Daoy (cell line): ENCODE data around the gene AGTRAP. TPM values are rescaled to one million over a fixed set of nuclear protein-coding genes. Genes with fewer than 3 reads are reported as not detected.

Experiments
- DNase-seq: peaks from one replicate; pipeline ENCODE4 v3.0.0-alpha.2; 2015; ENCODE audit warnings: low read depth
- total RNA-seq: library from RNA; depleted of rRNA; stranded (reverse); fragments of >200 nt; shearing (Covaris generic); gene quantifications from 2 replicates; pipeline ENCODE4 v1.2.3, GENCODE V29; 2014

The AGTRAP gene
- total RNA-seq, 1 experiment from 2014 or later = 42.9 TPM

DNA sequence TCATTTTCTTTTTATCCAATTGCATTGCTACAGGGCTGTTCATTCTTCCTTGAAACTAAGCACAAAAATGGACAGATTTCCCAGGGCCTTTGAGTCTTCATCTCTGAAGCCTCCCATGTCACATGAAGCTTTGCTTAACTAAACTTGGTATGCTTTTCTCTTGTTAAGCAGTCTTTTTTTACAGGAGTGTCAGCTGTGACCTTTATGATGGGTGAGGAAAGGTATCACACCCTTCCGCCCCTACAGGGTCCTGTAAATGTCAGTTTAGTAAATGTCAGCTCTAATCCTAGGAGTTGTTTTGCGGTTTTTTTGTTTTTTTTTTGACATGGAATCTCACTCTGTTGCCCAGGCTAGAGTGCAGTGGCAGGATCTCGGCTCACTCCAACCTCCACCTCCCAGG, 2.6 kb upstream of the AGTRAP start:
- DNase-seq = no peak

DNA sequence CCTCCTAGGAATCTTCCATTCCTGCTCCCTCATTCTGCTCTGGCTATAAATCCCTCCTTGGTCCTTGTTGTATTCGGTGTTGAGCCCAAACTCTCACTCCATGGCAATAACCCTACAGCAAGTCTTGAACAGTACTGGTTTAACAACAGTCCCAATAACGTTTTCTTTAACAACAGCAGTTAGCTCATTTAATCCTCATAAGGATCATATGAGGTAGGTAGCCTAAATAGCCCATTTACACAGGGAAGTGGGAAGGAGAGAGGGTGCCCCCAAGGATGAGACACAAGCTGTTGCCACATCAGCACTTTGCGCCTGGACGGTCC, 444 bp upstream of the AGTRAP start:
- no peak for DNase-seq

DNA sequence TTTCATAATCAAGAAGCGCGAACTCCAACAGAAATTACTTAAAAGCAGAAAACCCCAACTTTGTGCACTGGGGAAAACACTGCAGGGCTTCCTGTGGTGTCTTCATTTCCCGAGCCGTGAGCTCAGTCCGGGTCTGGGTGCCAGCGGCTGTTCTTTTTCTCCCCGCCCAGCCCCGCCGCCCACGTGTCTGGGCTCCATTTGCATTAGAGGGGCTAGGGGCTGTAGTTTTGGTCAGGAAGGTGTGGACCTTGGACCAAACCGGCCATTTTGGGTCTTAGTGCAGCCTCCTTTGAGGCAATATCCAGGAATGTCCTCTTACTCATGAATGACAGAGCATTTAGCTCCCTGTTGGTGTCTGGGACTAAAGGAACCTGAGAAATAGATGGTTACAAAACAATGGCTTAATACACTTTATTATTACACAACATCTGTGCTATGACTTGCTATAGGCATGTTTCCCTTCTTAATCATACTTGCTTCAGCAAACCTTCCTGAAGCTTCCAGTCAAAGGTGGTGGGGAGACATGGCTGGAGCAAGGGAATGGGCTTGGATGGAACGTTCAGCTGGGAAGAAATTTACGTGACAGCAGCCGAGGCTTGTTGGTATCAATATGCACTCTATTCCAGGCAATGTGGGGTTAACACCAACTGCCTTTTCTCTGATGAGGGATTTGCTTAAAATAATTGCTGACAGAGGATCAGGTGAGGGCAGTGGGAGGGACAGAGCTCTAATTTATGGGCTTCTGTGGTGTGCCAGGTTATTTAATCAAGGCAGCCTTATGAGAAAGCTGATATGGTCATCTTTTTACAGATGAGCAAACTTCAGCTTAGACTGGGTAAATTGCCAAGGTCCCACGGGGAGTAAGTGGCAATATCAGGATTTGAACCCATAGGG, 1.1 kb downstream of the AGTRAP start:
- DNase-seq = peak; percentile 54

DNA sequence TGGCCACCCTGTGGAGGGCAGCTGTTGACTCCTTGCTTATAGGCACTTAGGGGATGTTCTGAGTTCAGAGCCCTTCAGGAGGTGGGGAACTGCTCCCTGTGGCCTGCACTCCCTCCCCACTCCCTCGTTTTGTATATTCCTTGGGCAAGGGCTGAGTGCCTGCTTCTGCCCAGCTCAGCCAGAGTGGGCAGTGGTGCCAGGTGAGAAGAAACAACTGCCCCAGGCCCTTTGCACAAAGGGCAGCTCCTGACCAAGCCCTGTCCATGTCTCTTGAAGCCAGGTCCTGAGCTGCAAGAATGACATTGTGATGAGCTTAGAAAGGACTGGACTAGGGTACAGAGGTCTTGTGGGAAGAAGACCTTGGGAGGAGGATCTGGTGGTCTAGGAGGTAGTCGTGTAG, 2.2 kb downstream of the AGTRAP start:
- no peak for DNase-seq

DNA sequence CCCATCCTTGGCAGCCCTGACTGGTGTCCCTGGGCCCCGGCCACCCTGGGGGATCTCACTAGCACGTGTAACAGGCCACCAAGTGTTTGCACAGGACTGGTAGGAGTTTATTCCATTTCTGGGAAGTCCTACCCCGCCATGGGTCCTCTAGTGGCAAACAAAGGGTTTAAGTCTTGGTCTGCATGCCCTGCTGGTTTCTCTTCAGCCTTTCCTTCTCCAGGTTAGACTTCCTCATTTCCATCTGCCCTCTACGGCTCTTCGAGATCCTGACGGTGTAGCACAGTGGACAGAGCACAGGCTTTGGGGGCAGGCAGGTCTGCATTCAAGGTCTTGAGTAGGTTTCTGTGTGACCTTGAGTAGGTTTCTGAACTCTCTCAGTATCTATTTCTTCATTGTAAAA, 2.8 kb downstream of the AGTRAP start:
- no peak for DNase-seq

DNA sequence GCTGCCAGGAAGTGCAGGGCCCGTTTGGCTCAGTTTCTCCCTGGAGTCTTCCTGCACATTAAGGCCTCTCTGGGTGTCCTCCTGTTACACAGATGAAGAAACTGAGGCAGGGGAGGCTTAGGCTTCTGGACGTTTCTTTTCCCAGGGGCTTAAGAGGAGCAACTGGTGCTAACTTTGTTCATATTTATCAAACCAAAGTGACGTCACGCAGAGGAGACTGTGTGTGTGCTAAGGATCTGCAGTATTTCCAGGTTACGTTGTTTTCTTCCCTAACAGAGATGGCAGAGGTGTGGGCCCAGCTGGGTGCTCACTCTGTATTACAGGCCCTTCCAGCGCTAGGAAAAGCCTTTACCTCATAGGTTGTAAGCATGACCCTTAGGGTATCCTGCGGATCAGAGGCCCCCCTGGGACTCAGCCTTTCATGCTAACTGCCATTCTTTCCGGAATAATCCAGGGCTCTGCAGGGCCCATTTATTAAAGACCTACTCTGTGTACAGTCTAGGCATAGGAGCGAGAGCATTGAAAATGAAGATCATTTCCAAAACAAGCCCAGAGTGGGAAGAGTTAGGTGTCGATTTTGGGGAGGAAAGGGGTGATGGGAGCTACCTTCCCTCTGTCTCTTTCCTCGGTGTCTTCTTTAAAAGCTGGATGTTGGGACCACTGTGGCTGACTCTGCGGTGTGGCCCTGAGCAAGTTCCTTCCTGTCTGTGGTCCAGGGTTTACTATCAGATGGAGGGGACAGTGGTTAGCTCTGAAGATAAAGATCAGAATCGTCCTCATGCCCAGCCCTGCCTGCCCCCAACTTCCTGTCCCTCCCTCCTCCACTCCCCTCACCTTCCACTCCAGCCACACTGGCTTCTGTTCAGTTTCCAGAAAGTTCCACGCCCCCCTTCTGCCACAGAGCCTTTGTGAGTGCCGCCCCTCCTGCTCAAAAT, 4.6 kb downstream of the AGTRAP start:
- no peak for DNase-seq

DNA sequence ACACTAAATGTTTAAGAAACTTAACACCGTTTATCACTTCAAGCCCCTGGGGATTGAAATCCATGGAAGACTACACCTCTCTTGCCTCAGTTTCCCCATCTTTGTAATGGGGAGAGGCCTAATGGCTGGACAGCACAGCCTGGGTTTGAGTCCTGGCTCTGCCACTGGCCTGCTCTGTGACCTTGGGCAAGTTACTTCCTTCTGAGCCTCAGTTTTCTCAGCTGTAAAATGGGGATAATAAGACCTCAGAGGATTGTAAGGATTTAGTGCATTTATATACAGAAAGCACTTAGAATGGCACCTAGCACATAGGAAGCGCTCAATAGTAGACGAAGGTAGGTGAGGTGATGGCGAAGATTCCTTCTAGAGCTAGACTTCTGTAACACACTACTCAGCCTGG, 5.5 kb downstream of the AGTRAP start:
- no peak for DNase-seq

DNA sequence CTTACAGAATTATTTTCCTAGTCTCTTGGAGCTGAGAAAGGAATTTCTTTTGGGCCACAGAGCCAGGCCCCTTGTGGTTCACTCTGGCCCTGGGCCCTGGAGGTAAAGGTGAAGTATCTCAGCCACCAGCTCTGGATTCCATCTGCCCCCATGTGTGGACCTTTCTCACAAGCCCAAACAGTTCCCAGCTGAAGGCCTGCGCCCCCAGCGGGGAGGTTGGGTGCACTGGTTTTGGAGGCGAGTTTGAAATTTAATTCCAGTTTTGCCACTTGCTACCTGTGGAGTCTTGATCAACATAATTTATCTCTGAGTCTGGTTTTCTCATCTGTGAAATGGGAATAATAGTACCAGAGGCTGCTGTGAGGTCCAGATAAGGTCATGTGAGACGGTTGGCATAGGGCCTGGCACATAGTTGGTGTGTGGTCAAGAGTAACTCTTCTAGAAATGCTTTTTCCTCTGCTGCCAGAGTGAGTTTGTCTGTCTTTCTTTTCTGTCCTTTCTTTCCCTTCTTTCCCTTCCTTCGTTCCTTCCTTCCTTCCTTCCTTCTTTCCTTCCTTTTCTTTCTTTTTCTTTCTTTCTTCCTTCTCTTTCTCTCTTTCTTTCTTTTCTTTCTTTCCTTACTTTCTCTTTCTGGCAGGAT, 6.1 kb downstream of the AGTRAP start:
- no peak for DNase-seq

DNA sequence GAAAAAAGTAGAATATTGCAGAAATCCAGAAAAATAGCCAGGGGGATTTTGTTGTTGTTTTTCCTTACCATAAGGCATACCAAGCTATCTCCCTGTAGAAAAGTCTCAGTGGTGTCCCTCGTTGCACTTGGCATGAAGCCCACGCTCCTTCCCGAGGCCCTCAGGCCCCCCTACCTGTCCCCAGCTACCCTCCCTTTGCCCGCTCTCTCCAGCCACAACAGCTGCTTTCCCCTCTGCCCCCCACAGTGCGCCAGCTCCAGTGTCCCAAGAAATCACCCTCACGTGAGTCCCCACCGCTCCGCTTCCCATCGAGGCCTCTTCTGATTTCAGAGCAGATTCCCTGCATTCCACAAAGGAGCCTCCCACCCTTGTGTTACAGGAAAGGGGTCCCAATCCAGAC, 8.4 kb downstream of the AGTRAP start:
- DNase-seq = no peak

DNA sequence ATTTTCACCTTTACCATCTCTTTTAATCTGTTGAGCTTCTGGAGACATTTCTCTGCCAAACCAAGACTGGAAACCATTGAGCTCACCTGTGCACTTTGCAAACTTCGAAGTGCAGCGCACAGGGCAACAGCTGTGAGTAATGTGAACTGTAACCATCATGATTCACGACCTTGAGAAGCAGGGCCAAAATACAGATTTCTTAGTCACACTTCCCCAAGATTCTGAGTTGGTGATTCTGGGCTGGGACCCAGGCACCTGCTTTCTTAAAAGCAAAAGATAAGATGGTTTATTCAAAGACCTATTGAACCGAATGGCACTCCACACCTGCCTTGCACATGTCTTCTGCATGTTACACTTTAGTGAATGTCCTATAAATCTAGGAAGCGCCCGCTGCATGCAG, 10.2 kb downstream of the AGTRAP start:
- no peak for DNase-seq

DNA sequence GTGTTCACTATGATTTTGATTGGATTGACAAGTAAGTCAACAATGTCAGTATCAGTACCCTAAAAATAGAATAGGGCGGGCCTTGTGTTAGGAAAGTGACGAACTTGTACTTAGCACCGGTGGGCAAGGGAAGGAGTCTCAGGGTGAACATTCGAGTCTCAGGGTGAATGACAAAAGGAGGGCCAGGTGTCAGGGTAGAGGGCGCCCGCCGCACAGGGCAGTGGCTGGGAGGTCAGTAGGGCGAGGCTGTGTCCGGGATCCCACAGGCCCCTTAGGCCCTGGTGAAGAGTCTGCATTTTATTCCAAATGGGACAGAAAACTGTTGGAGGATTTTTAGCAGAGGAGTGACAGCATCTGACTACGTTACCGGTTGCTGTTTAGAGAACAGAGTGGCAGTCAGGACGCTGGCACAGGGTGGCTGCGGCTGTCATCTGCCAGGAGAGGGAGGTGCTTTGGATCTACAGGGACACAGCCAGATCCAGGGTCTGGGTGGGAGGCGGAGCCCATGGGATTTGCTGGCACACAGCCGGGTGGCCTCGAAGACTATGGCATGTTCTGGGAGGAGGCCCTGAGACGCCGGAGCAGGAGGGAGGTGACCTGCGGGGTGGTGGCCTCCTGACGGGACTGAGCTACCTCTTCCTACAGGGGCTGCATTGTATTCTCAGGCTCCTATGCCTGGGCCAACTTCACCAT, 11.0 kb downstream of the AGTRAP start:
- no peak for DNase-seq

DNA sequence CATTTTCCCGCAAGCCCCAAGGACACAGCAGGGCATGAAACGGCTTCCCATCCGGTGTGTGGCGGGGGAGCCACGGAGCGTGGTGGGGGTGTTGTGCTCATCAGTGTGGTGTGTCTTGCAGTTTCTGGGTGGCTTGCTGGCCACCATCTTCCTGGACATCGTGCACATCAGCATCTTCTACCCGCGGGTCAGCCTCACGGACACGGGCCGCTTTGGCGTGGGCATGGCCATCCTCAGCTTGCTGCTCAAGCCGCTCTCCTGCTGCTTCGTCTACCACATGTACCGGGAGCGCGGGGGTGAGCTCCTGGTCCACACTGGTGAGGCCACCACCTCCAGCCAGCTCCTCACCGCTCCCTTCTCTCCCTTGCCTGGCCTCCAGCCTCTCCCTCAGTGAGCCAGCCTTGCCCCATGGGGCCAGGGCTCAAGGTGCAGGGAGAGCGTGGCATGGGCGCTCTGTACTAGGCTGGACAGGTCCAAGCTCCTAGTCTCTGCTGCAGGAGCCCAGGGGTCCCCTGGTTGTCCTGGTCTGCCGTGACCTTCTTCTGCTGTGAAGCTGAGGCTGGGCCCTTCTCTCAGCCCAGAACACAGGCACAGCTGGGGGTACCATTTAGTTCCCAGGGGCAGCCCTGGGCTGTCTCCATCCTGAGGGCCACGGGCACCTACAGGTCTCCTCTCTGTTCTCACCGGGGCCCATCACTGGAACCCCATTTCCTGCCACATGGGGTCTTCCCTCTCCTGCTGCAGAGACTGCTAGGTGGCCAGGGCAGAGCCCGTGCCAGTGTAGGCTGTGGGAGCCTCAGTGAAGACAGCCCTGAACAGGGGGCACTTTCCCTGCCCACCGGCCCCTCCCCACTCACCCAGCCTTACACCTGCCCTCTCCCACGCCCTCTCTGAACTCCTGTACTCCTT, 12.6 kb downstream of the AGTRAP start:
- no peak for DNase-seq

DNA sequence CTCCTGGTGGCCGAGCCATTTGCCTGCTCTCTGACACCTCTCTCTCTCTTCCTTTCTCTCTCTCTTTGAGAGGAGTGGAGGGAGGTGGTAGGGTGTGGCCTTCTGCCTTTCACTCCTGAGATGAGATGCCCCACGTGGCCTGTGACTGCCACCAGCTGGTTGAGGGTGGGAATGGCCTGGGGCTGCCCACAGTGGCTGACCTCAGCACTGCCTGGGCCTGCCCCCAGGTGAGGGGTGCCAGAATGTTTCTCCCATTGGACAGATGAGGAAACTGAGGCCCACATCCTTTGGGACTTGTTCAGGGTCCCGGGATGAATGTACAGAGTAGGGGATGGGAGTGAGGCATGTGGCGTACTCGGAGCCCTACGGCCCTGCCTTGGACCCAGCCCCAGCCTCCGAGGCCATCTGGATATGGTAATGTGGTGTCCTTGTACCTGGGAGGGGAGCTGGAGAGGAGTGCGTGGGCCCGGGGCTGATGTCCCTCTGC, 13.3 kb downstream of the AGTRAP start:
- DNase-seq = peak; percentile 67

DNA sequence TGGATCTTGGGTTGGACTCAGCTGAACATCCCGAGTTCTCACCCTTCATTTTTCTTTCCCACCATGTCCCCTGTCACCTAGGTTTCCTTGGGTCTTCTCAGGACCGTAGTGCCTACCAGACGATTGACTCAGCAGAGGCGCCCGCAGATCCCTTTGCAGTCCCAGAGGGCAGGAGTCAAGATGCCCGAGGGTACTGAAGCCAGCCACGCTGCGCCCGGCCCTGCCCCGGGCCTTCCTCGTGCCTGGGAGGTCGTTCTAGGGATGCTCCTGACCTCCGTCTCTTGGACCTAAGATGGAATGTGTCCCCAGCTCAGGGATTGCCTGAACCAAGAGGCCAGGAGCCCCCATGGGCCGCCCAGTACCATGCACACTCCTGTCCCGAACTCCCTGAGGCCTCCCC, 14.1 kb downstream of the AGTRAP start:
- DNase-seq = no peak

DNA sequence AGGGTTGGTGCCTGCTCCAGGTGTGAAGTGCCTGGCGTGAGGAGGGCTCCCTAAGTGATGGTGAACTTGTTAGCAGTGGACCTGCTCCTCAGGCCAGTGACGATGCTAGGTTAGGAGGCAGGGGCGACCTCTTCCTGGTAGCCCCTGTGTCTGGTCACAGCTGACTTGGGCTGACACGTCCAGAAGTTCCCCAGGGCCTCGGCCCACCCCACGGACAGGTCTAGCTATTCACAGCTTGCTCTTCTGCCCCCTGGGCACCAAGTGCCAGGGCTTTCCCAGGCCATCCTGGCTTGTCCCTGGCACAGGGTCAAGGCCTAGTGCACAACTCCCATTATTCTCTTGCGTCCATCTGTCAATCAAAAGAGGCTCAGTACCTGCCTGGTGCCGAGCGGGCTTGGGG, 15.2 kb downstream of the AGTRAP start:
- no peak for DNase-seq

DNA sequence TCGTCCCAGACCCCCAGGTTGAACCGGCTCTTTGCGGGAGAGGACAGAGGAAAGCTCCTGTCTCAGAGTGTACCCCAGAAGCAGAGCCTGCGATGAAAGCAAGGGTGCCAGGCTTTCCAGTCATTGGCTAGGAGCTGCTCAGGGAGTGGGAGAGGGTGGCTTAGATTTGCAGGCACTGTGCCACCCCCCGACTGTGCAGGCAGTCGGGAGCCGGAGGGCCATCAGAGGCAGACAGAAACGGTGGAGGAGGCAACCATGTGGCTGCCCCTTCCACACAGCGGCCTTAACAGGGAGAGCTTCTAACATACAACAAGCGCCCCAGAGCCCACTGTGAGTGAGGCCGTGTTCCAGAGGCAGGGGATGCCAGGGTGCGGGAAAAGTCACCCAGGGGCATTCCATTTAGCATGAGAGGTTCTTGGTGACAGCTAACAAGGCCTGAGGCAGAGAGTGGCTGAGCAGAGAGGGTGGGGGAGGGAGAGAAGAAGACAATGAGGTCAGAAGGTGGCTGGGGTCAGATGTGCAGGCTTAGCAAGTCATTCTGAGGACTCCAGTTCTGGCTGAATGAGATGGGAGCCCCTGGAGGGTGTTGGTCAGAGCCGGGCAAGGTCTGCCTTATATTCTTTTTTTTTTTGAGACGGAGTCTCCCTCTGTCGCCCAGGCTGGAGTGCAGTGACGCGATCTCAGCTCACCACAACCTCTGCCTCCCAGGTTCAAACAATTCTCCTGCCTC, 16.6 kb downstream of the AGTRAP start:
- DNase-seq = no peak

DNA sequence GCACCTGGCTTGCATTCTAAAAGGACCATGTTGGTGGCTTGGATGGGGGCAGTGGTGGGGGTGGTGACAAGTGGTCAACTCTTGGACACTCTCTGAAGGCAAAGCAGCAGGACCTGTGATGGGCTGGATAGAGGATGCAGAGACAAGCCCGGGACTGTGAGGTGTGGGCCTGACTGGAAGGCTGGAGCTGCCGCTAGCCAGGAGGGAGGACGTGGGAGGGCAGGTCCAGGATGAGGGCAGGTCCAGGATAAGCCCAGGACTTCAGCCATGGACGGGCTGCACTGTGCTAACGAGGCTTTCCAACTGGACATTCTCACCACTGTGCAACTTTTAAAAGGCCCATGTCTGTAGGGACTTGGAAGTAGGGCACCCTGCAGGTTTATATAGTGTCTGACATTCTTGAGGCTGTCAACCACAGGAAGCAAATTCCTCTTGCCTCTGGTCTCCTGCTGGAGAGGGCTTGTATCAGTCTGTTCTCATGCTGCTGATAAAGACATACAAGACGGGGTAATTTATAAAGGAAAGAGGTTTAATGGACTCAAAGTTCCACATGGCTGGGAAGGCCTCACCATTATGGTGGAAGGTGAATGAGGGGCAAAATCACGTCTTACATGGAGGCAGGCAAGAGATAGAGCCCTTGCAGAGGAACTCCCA, 17.7 kb downstream of the AGTRAP start:
- DNase-seq = no peak

DNA sequence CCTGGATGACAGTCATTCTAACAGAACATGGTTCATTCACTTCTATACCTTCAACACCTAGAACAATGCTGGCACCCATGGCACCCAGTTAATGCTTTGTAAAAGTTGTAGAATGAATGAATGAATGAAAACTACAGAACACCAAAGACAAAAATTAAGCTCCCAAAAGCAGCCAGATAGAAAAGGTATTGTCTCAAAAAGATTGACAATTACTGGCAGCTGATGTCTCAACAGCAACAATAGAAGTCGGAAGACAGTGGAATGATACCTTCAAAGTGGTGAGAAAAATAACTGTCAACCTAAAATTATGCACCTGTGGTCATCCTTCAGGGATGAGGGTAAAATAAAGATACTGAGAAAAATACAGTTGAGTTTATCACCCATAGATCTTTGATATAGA, 21.1 kb downstream of the AGTRAP start:
- DNase-seq = no peak

DNA sequence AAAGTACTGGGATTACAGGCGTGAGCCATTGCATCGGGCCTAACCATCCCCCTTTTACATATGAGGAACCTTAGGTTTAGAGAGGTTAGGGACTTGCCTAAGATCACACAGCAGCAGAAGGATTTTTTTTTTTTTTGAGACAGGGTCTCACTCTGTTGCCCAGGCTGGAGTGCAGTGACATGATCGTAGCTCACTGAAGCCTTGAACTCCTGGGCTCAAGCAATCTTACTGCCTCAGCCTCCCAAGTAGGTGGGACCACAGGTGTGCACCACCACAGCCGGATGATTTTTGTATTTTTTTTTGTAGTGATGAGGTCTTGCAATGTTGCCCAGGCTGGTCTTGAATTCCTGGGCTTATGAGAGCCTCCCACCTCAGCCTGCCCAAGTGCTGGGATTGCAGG, 23.9 kb downstream of the AGTRAP start:
- DNase-seq = no peak
